Memory B cell (primary cell): ENCODE measurements around the gene CTNNA3.
"Not testable (repeated sequence)": the region's sequence is repeated elsewhere in the genome, so short reads cannot be mapped to it uniquely, and the experiment has no call there.

Source experiments
- ATAC-seq: fragments of 150-1000 bp; cut with Tn5 transposase; 2 replicates; pipeline ENCODE4 v1.10.0; 2021; ENCODE audit warnings: low read depth, mild to moderate bottlenecking, moderate library complexity
- DNase-seq, 2 donors: peaks; one replicate each; pipeline ENCODE4 v3.0.0; 2022; ENCODE audit warnings: low spot score in 2 of 2
- H3K27ac Mint-ChIP-seq: one replicate; pipeline ENCODE4 v1.8.0; 2022; ENCODE audit warnings: mild to moderate bottlenecking, moderate library complexity, mixed read lengths
- H3K27me3 Mint-ChIP-seq: one replicate; pipeline ENCODE4 v1.8.0; 2022; ENCODE audit warnings: mixed read lengths
- H3K36me3 Mint-ChIP-seq: one replicate; pipeline ENCODE4 v1.8.0; 2022; ENCODE audit warnings: mild to moderate bottlenecking, mixed read lengths
- H3K4me1 Mint-ChIP-seq: one replicate; pipeline ENCODE4 v1.8.0; 2022; ENCODE audit warnings: mixed read lengths
- H3K4me3 Mint-ChIP-seq: one replicate; pipeline ENCODE4 v1.8.0; 2022; ENCODE audit warnings: mild to moderate bottlenecking, moderate library complexity, mixed read lengths
- H3K9me3 Mint-ChIP-seq: one replicate; pipeline ENCODE4 v1.8.0; 2022; ENCODE audit warnings: mixed read lengths

The CTNNA3 gene

DNA sequence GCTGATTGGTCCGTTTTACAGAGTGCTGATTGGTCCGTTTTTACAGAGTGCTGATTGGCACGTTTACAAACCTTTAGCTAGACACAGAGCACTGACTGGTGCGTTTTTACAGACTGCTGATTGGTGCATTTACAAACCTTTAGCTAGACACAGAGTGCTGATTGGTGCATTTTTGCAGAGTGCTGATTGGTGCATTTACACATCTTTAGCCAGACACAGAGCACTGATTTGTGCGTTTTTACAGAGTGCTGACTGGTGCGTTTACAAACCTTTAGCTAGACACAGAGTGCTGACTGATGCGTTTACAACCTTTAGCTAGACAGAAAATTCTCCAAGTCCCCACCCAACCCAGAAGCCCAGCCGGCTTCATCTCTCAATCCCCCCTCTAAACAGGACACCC, 11.9 kb downstream of the CTNNA3 start:
- H3K27me3 Mint-ChIP-seq, result not testable (repeated sequence)

DNA sequence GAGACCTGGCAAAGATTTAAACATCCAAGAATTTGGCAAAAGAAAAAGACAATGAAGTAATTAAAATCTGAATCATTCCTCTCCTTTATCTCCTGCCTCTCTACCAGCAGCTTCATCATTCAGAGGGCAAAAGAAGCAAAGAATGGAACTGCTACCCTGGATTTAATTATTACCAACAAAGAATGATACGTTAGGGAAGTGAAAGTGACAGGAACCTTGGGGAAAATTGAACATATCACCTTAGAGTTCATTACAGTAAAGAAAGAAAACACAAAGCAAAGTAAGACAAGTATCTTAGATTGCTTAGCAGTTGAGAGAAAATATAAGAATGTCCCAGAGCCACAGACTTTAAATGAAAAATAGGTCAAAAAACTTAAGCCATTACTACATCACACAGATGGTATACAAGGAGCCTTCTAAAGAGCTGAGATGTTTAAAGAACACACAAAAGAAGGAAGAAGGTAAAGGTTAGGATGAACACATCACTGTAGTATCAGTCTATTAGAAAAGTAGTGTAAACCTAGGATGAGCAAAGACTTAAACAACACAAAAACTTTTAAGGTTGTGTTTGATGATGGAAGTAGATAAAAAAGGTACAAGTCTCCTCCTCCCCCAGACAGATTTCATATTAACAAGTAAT, 17.5 kb downstream of the CTNNA3 start:
- Mint-ChIP-seq H3K4me1 (peaks cover 6% of the 10 kb centered on the region), H3K27me3 (peaks cover 7% of the 10 kb centered on the region), H3K9me3 (peaks cover 4% of the 10 kb centered on the region), H3K36me3 (no peaks in the 10 kb centered on the region), H3K27ac (peak overlapping the region; percentile 6), H3K4me3 (no peak overlapping the region)
- ATAC-seq (no peak), DNase-seq (no peak)

More for the DNA sequence above, 11.9 kb downstream of the CTNNA3 start:
- DNase-seq, H3K27ac Mint-ChIP-seq, H3K4me1 Mint-ChIP-seq, ATAC-seq, H3K4me3 Mint-ChIP-seq, H3K36me3 Mint-ChIP-seq: not testable (repeated sequence)
- H3K9me3 Mint-ChIP-seq, result peaks cover 13% of the 10 kb centered on the region

- ATAC-seq (no peak), DNase-seq (no peak)
- Mint-ChIP-seq H3K4me1 (peaks cover 6% of the 10 kb centered on the region), H3K36me3 (no peaks in the 10 kb centered on the region), H3K27ac (no peak overlapping the region), H3K27me3 (peaks cover 7% of the 10 kb centered on the region), H3K9me3 (no peaks in the 10 kb centered on the region), H3K4me3 (no peak overlapping the region)
Measured at GRCh38 chr10:67676208-67676825, 19.7 kb downstream of the CTNNA3 start.

- no peak for ATAC-seq
- no peak overlapping the region for H3K4me3 Mint-ChIP-seq
- H3K9me3 Mint-ChIP-seq, result no peaks in the 10 kb centered on the region
- no peak for DNase-seq
- H3K27me3 Mint-ChIP-seq, result peaks cover 2% of the 10 kb centered on the region
- no peaks in the 10 kb centered on the region for H3K36me3 Mint-ChIP-seq
- H3K27ac Mint-ChIP-seq, result no peak overlapping the region
- H3K4me1 Mint-ChIP-seq, result no peaks in the 10 kb centered on the region
Measured at GRCh38 chr10:67670401-67670800, 25.6 kb downstream of the CTNNA3 start.

DNA sequence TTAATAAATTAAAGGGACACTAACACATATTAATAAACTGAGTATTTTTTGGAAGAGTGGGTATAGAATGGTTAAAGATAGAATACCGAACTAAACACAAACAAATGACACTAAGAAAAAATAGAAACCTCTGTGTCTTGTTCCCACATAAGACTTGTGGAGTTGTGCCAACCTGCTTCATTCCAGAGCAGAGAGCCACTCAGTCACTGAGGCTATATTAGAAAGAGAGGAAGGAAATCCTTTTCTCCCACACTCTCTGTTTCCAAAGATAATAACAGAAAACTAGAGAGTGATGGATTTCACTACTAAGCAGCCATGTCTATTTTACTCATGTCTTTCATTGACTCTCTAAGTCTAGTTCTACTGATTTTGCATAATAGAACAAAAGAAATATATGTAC, 26.0 kb downstream of the CTNNA3 start:
- DNase-seq, result no peak
- H3K27ac Mint-ChIP-seq, result no peak overlapping the region
- H3K4me1 Mint-ChIP-seq, result no peaks in the 10 kb centered on the region
- ATAC-seq, result no peak
- no peaks in the 10 kb centered on the region for H3K36me3 Mint-ChIP-seq
- no peaks in the 10 kb centered on the region for H3K9me3 Mint-ChIP-seq
- no peak overlapping the region for H3K4me3 Mint-ChIP-seq
- H3K27me3 Mint-ChIP-seq, result peaks cover 1% of the 10 kb centered on the region

DNA sequence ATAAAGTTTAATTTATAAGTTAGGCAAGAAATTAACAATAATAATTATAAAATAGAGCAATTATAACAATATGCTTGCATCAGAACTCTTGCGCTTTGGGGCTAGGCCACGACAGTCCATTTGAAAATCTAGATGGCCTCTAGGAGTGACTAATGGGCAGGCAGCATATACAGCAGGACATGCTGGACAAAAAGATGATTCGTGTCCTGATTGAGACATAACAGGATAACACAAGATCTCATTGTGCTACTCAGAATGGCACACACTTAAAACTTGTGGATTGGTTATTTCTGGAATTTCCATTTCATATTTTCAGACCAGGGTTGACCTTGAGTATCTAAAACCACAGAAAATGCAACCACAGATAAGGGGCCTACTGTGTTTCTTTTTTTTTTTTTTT, 27.5 kb downstream of the CTNNA3 start:
- peaks cover 1% of the 10 kb centered on the region for H3K27me3 Mint-ChIP-seq
- no peak for ATAC-seq
- H3K9me3 Mint-ChIP-seq, result no peaks in the 10 kb centered on the region
- no peak for DNase-seq
- H3K4me1 Mint-ChIP-seq, result no peaks in the 10 kb centered on the region
- H3K27ac Mint-ChIP-seq, result no peak overlapping the region
- H3K4me3 Mint-ChIP-seq, result no peak overlapping the region
- no peaks in the 10 kb centered on the region for H3K36me3 Mint-ChIP-seq

GRCh38 chr10:67667035-67667425, 29.0 kb downstream of the CTNNA3 start:
- H3K9me3 Mint-ChIP-seq, result no peaks in the 10 kb centered on the region
- no peak for DNase-seq
- no peak overlapping the region for H3K27ac Mint-ChIP-seq
- peaks cover 3% of the 10 kb centered on the region for H3K27me3 Mint-ChIP-seq
- ATAC-seq, result no peak
- no peaks in the 10 kb centered on the region for H3K36me3 Mint-ChIP-seq
- H3K4me1 Mint-ChIP-seq, result no peaks in the 10 kb centered on the region
- no peak overlapping the region for H3K4me3 Mint-ChIP-seq

DNA sequence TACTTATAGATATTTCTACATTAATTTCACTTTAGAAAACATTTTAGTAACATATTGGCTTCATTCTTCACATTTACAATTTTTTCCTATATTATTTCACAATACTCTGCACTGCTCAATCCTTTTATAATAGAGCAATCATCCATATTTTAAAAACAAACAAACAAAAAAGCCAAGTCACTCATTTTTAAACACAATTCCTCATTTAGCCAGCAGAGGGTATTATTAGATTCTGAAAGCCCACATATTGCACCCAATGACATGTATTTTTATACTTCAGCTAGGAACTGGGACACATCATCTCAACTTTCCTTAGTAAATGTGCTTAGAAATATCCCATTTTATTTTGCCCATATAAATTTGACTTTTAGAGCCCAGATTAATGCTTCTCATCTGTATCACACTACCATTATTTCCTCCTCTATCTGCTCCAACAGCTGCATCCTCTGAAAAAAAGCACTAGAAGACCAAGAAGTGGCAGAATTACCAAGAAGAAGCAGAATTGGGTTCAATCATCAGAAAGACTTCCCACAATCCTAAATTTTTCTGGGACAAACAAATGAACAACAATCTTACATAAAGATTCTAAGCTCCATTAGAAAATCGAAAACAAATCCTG, 29.5 kb downstream of the CTNNA3 start:
- peak in 1 of 2 donors; percentile 2 for DNase-seq
- no peaks in the 10 kb centered on the region for H3K36me3 Mint-ChIP-seq
- no peak overlapping the region for H3K4me3 Mint-ChIP-seq
- H3K4me1 Mint-ChIP-seq, result no peaks in the 10 kb centered on the region
- no peaks in the 10 kb centered on the region for H3K9me3 Mint-ChIP-seq
- H3K27ac Mint-ChIP-seq, result no peak overlapping the region
- ATAC-seq, result no peak
- H3K27me3 Mint-ChIP-seq, result peaks cover 3% of the 10 kb centered on the region

GRCh38 chr10:67665491-67665890, 30.5 kb downstream of the CTNNA3 start:
- Mint-ChIP-seq H3K9me3 (no peaks in the 10 kb centered on the region), H3K36me3 (no peaks in the 10 kb centered on the region), H3K27ac (no peak overlapping the region), H3K4me1 (no peaks in the 10 kb centered on the region), H3K27me3 (peaks cover 3% of the 10 kb centered on the region), H3K4me3 (no peak overlapping the region)
- DNase-seq (no peak), ATAC-seq (no peak)

GRCh38 chr10:67664942-67665341, 31.1 kb downstream of the CTNNA3 start:
- no peak for DNase-seq
- peaks cover 3% of the 10 kb centered on the region for H3K27me3 Mint-ChIP-seq
- H3K4me1 Mint-ChIP-seq, result no peaks in the 10 kb centered on the region
- no peaks in the 10 kb centered on the region for H3K36me3 Mint-ChIP-seq
- no peaks in the 10 kb centered on the region for H3K9me3 Mint-ChIP-seq
- no peak overlapping the region for H3K4me3 Mint-ChIP-seq
- no peak for ATAC-seq
- no peak overlapping the region for H3K27ac Mint-ChIP-seq

GRCh38 chr10:67663449-67664087, 32.4 kb downstream of the CTNNA3 start:
- Mint-ChIP-seq H3K4me3 (no peak overlapping the region), H3K36me3 (no peaks in the 10 kb centered on the region), H3K4me1 (no peaks in the 10 kb centered on the region), H3K27ac (no peak overlapping the region), H3K27me3 (peaks cover 1% of the 10 kb centered on the region), H3K9me3 (no peaks in the 10 kb centered on the region)
- ATAC-seq (no peak), DNase-seq (no peak)

GRCh38 chr10:67662415-67662814, 33.6 kb downstream of the CTNNA3 start:
- Mint-ChIP-seq H3K4me3 (no peak overlapping the region), H3K9me3 (no peaks in the 10 kb centered on the region), H3K27ac (no peak overlapping the region), H3K4me1 (no peaks in the 10 kb centered on the region), H3K27me3 (peaks cover 1% of the 10 kb centered on the region), H3K36me3 (no peaks in the 10 kb centered on the region)
- ATAC-seq (no peak), DNase-seq (no peak)

DNA sequence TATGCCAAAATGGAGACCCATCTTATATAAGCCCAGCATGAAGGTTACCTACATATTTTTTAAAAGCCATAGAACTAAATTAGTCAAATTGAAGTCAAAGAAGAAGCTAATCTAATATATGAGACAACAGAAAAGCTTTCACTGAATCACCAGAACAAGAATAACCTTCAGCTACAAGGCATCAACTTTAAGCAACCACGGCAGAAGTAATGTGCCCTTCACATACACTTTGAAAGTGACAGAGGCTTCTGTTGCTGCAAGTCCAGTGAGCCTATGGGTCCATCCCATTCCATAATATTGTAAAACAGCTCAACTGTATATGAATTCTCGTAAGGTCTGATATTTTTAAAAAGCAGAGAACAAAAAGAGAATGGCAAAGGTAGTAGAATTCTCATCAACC, 36.5 kb downstream of the CTNNA3 start:
- no peak overlapping the region for H3K27ac Mint-ChIP-seq
- H3K36me3 Mint-ChIP-seq, result no peaks in the 10 kb centered on the region
- H3K9me3 Mint-ChIP-seq, result no peaks in the 10 kb centered on the region
- no peak for DNase-seq
- no peak overlapping the region for H3K4me3 Mint-ChIP-seq
- ATAC-seq, result no peak
- H3K4me1 Mint-ChIP-seq, result no peaks in the 10 kb centered on the region
- peaks cover 11% of the 10 kb centered on the region for H3K27me3 Mint-ChIP-seq

GRCh38 chr10:67657775-67658174, 38.2 kb downstream of the CTNNA3 start:
- no peaks in the 10 kb centered on the region for H3K36me3 Mint-ChIP-seq
- no peak overlapping the region for H3K4me3 Mint-ChIP-seq
- peaks cover 12% of the 10 kb centered on the region for H3K27me3 Mint-ChIP-seq
- DNase-seq (no peak), ATAC-seq (no peak)
- no peaks in the 10 kb centered on the region for H3K9me3 Mint-ChIP-seq
- H3K4me1 Mint-ChIP-seq, result no peaks in the 10 kb centered on the region
- no peak overlapping the region for H3K27ac Mint-ChIP-seq
